Activated CD8-positive, alpha-beta T cell treated with anti-CD3 and anti-CD28 coated beads for 36 hours (primary cell): ENCODE measurements around the gene ENAH. TPM values are rescaled to one million over a fixed set of nuclear protein-coding genes. Genes with fewer than 3 reads are reported as not detected.

Experiments
- ATAC-seq: fragments of 200-7000 bp; cut with Tn5 transposase; one replicate; pipeline ENCODE4 v1.10.0; 2021; ENCODE audit warnings: mild to moderate bottlenecking, moderate library complexity
- CTCF ChIA-PET: fragments of 350-600 bp; sonication (Branson Sonifier 250); formaldehyde crosslinking; loops from one replicate; lab custom pipeline; 2021; ENCODE audit warnings: antibody characterized with exemption; lab: Charles Lee
- POLR2A ChIA-PET: fragments of 350-600 bp; sonication (Branson Sonifier 250); formaldehyde crosslinking; loops from one replicate; lab custom pipeline; 2021; ENCODE audit warnings: antibody characterized with exemption; lab: Charles Lee
- DNase-seq: peaks from one replicate; pipeline ENCODE4 v3.0.0-alpha.2; 2020
- H3K27ac Mint-ChIP-seq: one replicate; pipeline ENCODE4 v1.8.0; 2021; ENCODE audit warnings: mild to moderate bottlenecking, mixed read lengths
- H3K27me3 Mint-ChIP-seq: one replicate; pipeline ENCODE4 v1.8.0; 2021; ENCODE audit warnings: mixed read lengths
- H3K36me3 Mint-ChIP-seq: one replicate; pipeline ENCODE4 v1.8.0; 2021; ENCODE audit warnings: low read depth, mixed read lengths
- H3K4me1 Mint-ChIP-seq: one replicate; pipeline ENCODE4 v1.8.0; 2021; ENCODE audit warnings: low read depth, mixed read lengths
- H3K4me3 Mint-ChIP-seq: one replicate; pipeline ENCODE4 v1.8.0; 2021; ENCODE audit warnings: mild to moderate bottlenecking, moderate library complexity, mixed read lengths
- H3K9me3 Mint-ChIP-seq: one replicate; pipeline ENCODE4 v1.8.0; 2021; ENCODE audit warnings: mixed read lengths
- CTCF ChIP-seq: fragments of 200-600 bp; IDR thresholded peaks from one replicate; pipeline ENCODE4 v1.8.0; 2022; ENCODE audit warnings: antibody characterized with exemption, mild to moderate bottlenecking
- intact Hi-C: fragments of 100-400 bp; cut with micrococcal nuclease; formaldehyde crosslinking; loops from one replicate; pipeline ENCODE4 v1.10.0; 2022
- total RNA-seq, 2 experiments: library from RNA; stranded (reverse); gene quantifications; one replicate each; pipeline ENCODE4 v1.2.3, GENCODE V29; 2021

The ENAH gene
- total RNA-seq, 2 experiments from 2014 or later, result 0.51 to 0.65 TPM

GRCh38 chr1:225477296-225477911 is 175.5 kb downstream of the ENAH start:
- Mint-ChIP-seq H3K9me3 (no peaks in the 10 kb centered on the region), H3K27ac (peak overlapping the region; percentile 25), H3K36me3 (no peaks in the 10 kb centered on the region), H3K4me3 (no peak overlapping the region), H3K27me3 (no peaks in the 10 kb centered on the region), H3K4me1 (peaks cover 41% of the 10 kb centered on the region)
- intact Hi-C loops, result loop anchor here (5.0 kb wide), 2 partner anchors 295 to 435 kb away; no protein-coding TSS in a partner anchor
- no peak for ATAC-seq
- POLR2A ChIA-PET, result interaction anchor here (1.5 to 2.1 kb wide), 3 partner anchors 9 to 404 kb away, joined by 3 to 6 read pairs (median 4); partner anchors contain the start of gene TMEM63A
- CTCF ChIA-PET, result interaction anchor here (1.0 to 2.4 kb wide), 6 partner anchors 10 to 510 kb away, joined by 3 to 8 read pairs (median 3); partner anchors contain the start of gene SRP9
- no peak for DNase-seq
- no peak for TF ChIP-seq CTCF

GRCh38 chr1:225476538-225476988 is 176.4 kb downstream of the ENAH start:
- H3K27me3 Mint-ChIP-seq, result no peaks in the 10 kb centered on the region
- POLR2A ChIA-PET, result interaction anchor here (0.8 to 2.1 kb wide), 4 partner anchors 8 to 405 kb away, joined by 3 to 6 read pairs (median 4); partner anchors contain the start of gene TMEM63A
- intact Hi-C loops, result loop anchor here (5.0 kb wide), 2 partner anchors 296 to 436 kb away; no protein-coding TSS in a partner anchor
- H3K4me1 Mint-ChIP-seq, result peaks cover 41% of the 10 kb centered on the region
- DNase-seq (peak; percentile 63), ATAC-seq (peak; percentile 50)
- no peaks in the 10 kb centered on the region for H3K36me3 Mint-ChIP-seq
- no peak overlapping the region for H3K4me3 Mint-ChIP-seq
- H3K27ac Mint-ChIP-seq, result peak overlapping the region; percentile 25
- CTCF ChIA-PET, result interaction anchor here (0.7 to 3.8 kb wide), 7 partner anchors 9 to 511 kb away, joined by 3 to 51 read pairs (median 8); partner anchors contain the start of gene SRP9
- H3K9me3 Mint-ChIP-seq, result no peaks in the 10 kb centered on the region
- TF ChIP-seq CTCF, result no peak

GRCh38 chr1:225476100-225476511 is 176.8 kb downstream of the ENAH start:
- ChIA-PET CTCF (interaction anchor here (0.6 to 3.8 kb wide), 13 partner anchors 8 to 729 kb away, joined by 3 to 51 read pairs (median 8); partner anchors contain the start of gene SRP9), POLR2A (interaction anchor here (0.8 to 2.1 kb wide), 4 partner anchors 8 to 406 kb away, joined by 3 to 6 read pairs (median 4); partner anchors contain the start of gene TMEM63A)
- Mint-ChIP-seq H3K9me3 (no peaks in the 10 kb centered on the region), H3K4me3 (no peak overlapping the region), H3K27me3 (no peaks in the 10 kb centered on the region), H3K27ac (peak overlapping the region; percentile 25), H3K4me1 (peaks cover 41% of the 10 kb centered on the region), H3K36me3 (no peaks in the 10 kb centered on the region)
- TF ChIP-seq CTCF, result no peak
- DNase-seq (no peak), ATAC-seq (no peak)
- intact Hi-C loops, result loop anchor here (5.0 kb wide), 2 partner anchors 296 to 436 kb away; no protein-coding TSS in a partner anchor

- peak; percentile 58 for DNase-seq
- Mint-ChIP-seq H3K4me1 (peaks cover 41% of the 10 kb centered on the region), H3K36me3 (no peaks in the 10 kb centered on the region), H3K27me3 (no peaks in the 10 kb centered on the region), H3K9me3 (no peaks in the 10 kb centered on the region), H3K27ac (no peak overlapping the region), H3K4me3 (no peak overlapping the region)
- POLR2A ChIA-PET, result interaction anchor here (1.6 kb wide), 1 partner anchor 49 kb away, joined by 6 read pairs; no protein-coding TSS in a partner anchor
- intact Hi-C loops, result loop anchor here (2.0 to 5.0 kb wide), 3 partner anchors 297 to 502 kb away; no protein-coding TSS in a partner anchor
- CTCF ChIA-PET, result interaction anchor here (0.6 to 3.8 kb wide), 78 partner anchors 10 to 729 kb away, joined by 3 to 51 read pairs (median 4); partner anchors contain the start of genes PYCR2 and SRP9
- peak; percentile 80 for ATAC-seq
- peak; percentile 100 for TF ChIP-seq CTCF
Measured at GRCh38 chr1:225474986-225475820, 177.7 kb downstream of the ENAH start.
